Measurements from ENCODE around the gene SYT2.

Gene SYT2

GRCh38 chr1:202599669-202600431, 110.4 kb downstream of the SYT2 start:
- Histone ChIP-seq H3K27ac (ENCODE audit: insufficient read depth, low read length, poor library complexity, severe bottlenecking) (no peak overlapping the region), H3K9me3 (ENCODE audit: control insufficient read depth, low read length) (no peaks in the 10 kb centered on the region), H3K27me3 (replicated peaks; ENCODE audit: control insufficient read depth, insufficient read depth, low read length, poor library complexity, severe bottlenecking) (no peaks in the 10 kb centered on the region), H3K4me3 (ENCODE audit: insufficient read depth, low read depth, low read length, poor library complexity, severe bottlenecking) (no peak overlapping the region), H3K36me3 (ENCODE audit: control insufficient read depth, insufficient read depth, low read length) (no peaks in the 10 kb centered on the region), H3K4me1 (ENCODE audit: control insufficient read depth, insufficient read depth, low read length, poor library complexity, severe bottlenecking) (no peaks in the 10 kb centered on the region)
- no peak for DNase-seq

- H3K27me3 ChIP-seq (replicated peaks; ENCODE audit: control insufficient read depth, insufficient read depth, low read length, poor library complexity, severe bottlenecking) = no peaks in the 10 kb centered on the region
- no peak overlapping the region for H3K4me3 ChIP-seq (ENCODE audit: insufficient read depth, low read depth, low read length, poor library complexity, severe bottlenecking)
- H3K4me1 ChIP-seq (ENCODE audit: control insufficient read depth, insufficient read depth, low read length, poor library complexity, severe bottlenecking) = no peaks in the 10 kb centered on the region
- no peak overlapping the region for H3K27ac ChIP-seq (ENCODE audit: insufficient read depth, low read length, poor library complexity, severe bottlenecking)
- no peaks in the 10 kb centered on the region for H3K9me3 ChIP-seq (ENCODE audit: control insufficient read depth, low read length)
- H3K36me3 ChIP-seq (ENCODE audit: control insufficient read depth, insufficient read depth, low read length) = no peaks in the 10 kb centered on the region
- DNase-seq = no peak
Observed at GRCh38 chr1:202597090-202597761, 113.0 kb downstream of the SYT2 start.

- Histone ChIP-seq H3K27me3 (replicated peaks; ENCODE audit: control insufficient read depth, insufficient read depth, low read length, poor library complexity, severe bottlenecking) (no peaks in the 10 kb centered on the region), H3K36me3 (ENCODE audit: control insufficient read depth, insufficient read depth, low read length) (no peaks in the 10 kb centered on the region), H3K9me3 (ENCODE audit: control insufficient read depth, low read length) (no peaks in the 10 kb centered on the region), H3K27ac (ENCODE audit: insufficient read depth, low read length, poor library complexity, severe bottlenecking) (no peak overlapping the region), H3K4me3 (ENCODE audit: insufficient read depth, low read depth, low read length, poor library complexity, severe bottlenecking) (no peak overlapping the region), H3K4me1 (ENCODE audit: control insufficient read depth, insufficient read depth, low read length, poor library complexity, severe bottlenecking) (no peaks in the 10 kb centered on the region)
- DNase-seq = no peak
Observed at GRCh38 chr1:202596638-202597037, 113.6 kb downstream of the SYT2 start.

GRCh38 chr1:202593845-202594244, 116.4 kb downstream of the SYT2 start:
- DNase-seq = no peak
- Histone ChIP-seq H3K27ac (ENCODE audit: insufficient read depth, low read length, poor library complexity, severe bottlenecking) (no peak overlapping the region), H3K36me3 (ENCODE audit: control insufficient read depth, insufficient read depth, low read length) (no peaks in the 10 kb centered on the region), H3K9me3 (ENCODE audit: control insufficient read depth, low read length) (no peaks in the 10 kb centered on the region), H3K27me3 (replicated peaks; ENCODE audit: control insufficient read depth, insufficient read depth, low read length, poor library complexity, severe bottlenecking) (no peaks in the 10 kb centered on the region), H3K4me3 (ENCODE audit: insufficient read depth, low read depth, low read length, poor library complexity, severe bottlenecking) (no peak overlapping the region), H3K4me1 (ENCODE audit: control insufficient read depth, insufficient read depth, low read length, poor library complexity, severe bottlenecking) (no peaks in the 10 kb centered on the region)

- Histone ChIP-seq H3K27ac (ENCODE audit: insufficient read depth, low read length, poor library complexity, severe bottlenecking) (no peak overlapping the region), H3K4me3 (ENCODE audit: insufficient read depth, low read depth, low read length, poor library complexity, severe bottlenecking) (no peak overlapping the region), H3K9me3 (ENCODE audit: control insufficient read depth, low read length) (no peaks in the 10 kb centered on the region), H3K27me3 (replicated peaks; ENCODE audit: control insufficient read depth, insufficient read depth, low read length, poor library complexity, severe bottlenecking) (no peaks in the 10 kb centered on the region), H3K4me1 (ENCODE audit: control insufficient read depth, insufficient read depth, low read length, poor library complexity, severe bottlenecking) (no peaks in the 10 kb centered on the region), H3K36me3 (ENCODE audit: control insufficient read depth, insufficient read depth, low read length) (no peaks in the 10 kb centered on the region)
- no peak for DNase-seq
Observed at GRCh38 chr1:202592146-202592545, 118.1 kb downstream of the SYT2 start.

- Histone ChIP-seq H3K27me3 (replicated peaks; ENCODE audit: control insufficient read depth, insufficient read depth, low read length, poor library complexity, severe bottlenecking) (no peaks in the 10 kb centered on the region), H3K36me3 (ENCODE audit: control insufficient read depth, insufficient read depth, low read length) (no peaks in the 10 kb centered on the region), H3K9me3 (ENCODE audit: control insufficient read depth, low read length) (no peaks in the 10 kb centered on the region), H3K4me3 (ENCODE audit: insufficient read depth, low read depth, low read length, poor library complexity, severe bottlenecking) (no peak overlapping the region), H3K4me1 (ENCODE audit: control insufficient read depth, insufficient read depth, low read length, poor library complexity, severe bottlenecking) (no peaks in the 10 kb centered on the region), H3K27ac (ENCODE audit: insufficient read depth, low read length, poor library complexity, severe bottlenecking) (no peak overlapping the region)
- DNase-seq = no peak
Observed at GRCh38 chr1:202591515-202591914, 118.7 kb downstream of the SYT2 start.

GRCh38 chr1:202590975-202591411, 119.3 kb downstream of the SYT2 start:
- DNase-seq = no peak
- no peaks in the 10 kb centered on the region for H3K9me3 ChIP-seq (ENCODE audit: control insufficient read depth, low read length)
- no peak overlapping the region for H3K27ac ChIP-seq (ENCODE audit: insufficient read depth, low read length, poor library complexity, severe bottlenecking)
- H3K27me3 ChIP-seq (replicated peaks; ENCODE audit: control insufficient read depth, insufficient read depth, low read length, poor library complexity, severe bottlenecking) = no peaks in the 10 kb centered on the region
- H3K4me1 ChIP-seq (ENCODE audit: control insufficient read depth, insufficient read depth, low read length, poor library complexity, severe bottlenecking) = no peaks in the 10 kb centered on the region
- H3K4me3 ChIP-seq (ENCODE audit: insufficient read depth, low read depth, low read length, poor library complexity, severe bottlenecking) = no peak overlapping the region
- H3K36me3 ChIP-seq (ENCODE audit: control insufficient read depth, insufficient read depth, low read length) = no peaks in the 10 kb centered on the region

- DNase-seq = no peak
- Histone ChIP-seq H3K4me1 (ENCODE audit: control insufficient read depth, insufficient read depth, low read length, poor library complexity, severe bottlenecking) (no peaks in the 10 kb centered on the region), H3K36me3 (ENCODE audit: control insufficient read depth, insufficient read depth, low read length) (no peaks in the 10 kb centered on the region), H3K9me3 (ENCODE audit: control insufficient read depth, low read length) (no peaks in the 10 kb centered on the region), H3K4me3 (ENCODE audit: insufficient read depth, low read depth, low read length, poor library complexity, severe bottlenecking) (no peak overlapping the region), H3K27me3 (replicated peaks; ENCODE audit: control insufficient read depth, insufficient read depth, low read length, poor library complexity, severe bottlenecking) (no peaks in the 10 kb centered on the region), H3K27ac (ENCODE audit: insufficient read depth, low read length, poor library complexity, severe bottlenecking) (no peak overlapping the region)
Observed at GRCh38 chr1:202590126-202590525, 120.1 kb downstream of the SYT2 start.

GRCh38 chr1:202589190-202589930, 120.9 kb downstream of the SYT2 start:
- DNase-seq = no peak
- no peaks in the 10 kb centered on the region for H3K36me3 ChIP-seq (ENCODE audit: control insufficient read depth, insufficient read depth, low read length)
- no peak overlapping the region for H3K27ac ChIP-seq (ENCODE audit: insufficient read depth, low read length, poor library complexity, severe bottlenecking)
- no peak overlapping the region for H3K4me3 ChIP-seq (ENCODE audit: insufficient read depth, low read depth, low read length, poor library complexity, severe bottlenecking)
- no peaks in the 10 kb centered on the region for H3K9me3 ChIP-seq (ENCODE audit: control insufficient read depth, low read length)
- no peaks in the 10 kb centered on the region for H3K4me1 ChIP-seq (ENCODE audit: control insufficient read depth, insufficient read depth, low read length, poor library complexity, severe bottlenecking)
- H3K27me3 ChIP-seq (replicated peaks; ENCODE audit: control insufficient read depth, insufficient read depth, low read length, poor library complexity, severe bottlenecking) = no peaks in the 10 kb centered on the region
